NCI-H1105 (cell line): ENCODE data around the gene SLC40A1.

ENCODE experiments used
- DNase-seq: peaks from one replicate; lab custom pipeline; 2025; lab: John Stamatoyannopoulos, UW

The SLC40A1 gene

GRCh38 chr2:189511960-189512319 lies 68.6 kb downstream of the SLC40A1 start:
- DNase-seq = no peak

DNA sequence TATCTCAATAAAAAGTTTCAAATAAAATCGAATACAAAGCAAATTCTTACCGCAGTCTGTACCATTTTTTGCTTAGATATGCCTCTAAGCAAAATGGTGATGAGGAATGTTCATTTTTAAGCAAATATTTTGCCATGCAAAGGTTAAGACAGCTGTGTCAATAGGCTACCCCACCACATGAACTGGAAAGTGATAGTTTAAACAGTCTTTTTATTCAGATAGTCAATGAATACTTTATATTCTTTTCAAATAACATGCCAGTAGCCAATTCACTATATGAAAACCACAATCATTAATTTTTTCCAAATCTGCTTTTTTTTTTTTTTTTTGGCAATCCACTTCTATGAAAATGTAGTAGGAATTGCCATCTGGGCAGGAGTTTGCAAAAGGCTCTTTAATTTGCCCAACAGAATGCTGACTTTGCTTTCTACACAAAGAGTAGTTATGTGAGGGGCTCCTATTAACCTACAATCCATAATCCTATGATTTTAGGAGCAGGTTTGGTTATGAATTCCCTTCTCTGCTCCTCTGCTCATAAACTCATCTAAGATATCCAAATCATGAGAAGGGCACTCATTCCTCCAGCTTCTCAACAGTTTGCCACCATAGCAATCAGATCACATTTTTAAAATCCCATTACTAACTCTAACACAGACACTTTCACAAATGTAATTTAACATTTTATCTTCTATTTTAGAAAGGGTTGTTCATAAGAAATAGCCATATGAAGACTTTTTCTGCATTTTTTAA lies 69.2 kb downstream of the SLC40A1 start:
- no peak for DNase-seq
